Endothelial cell of umbilical vein (primary cell): ENCODE measurements around the gene GCM1. TPM values are rescaled to one million over a fixed set of nuclear protein-coding genes. Genes with fewer than 3 reads are reported as not detected.

Experiments
- BruUV-seq: library from RNA; stranded (reverse); fragments of 400-500 nt; replicated peaks from 2 replicates; lab custom pipeline; 2021; lab: Mats Ljungman, UMichigan
- CTCF ChIA-PET: fragments of 300-600, 350-600 bp; sonication (Branson Sonifier 250); formaldehyde crosslinking; loops from one replicate; lab custom pipeline; 2021; ENCODE audit warnings: antibody characterized with exemption, inconsistent platforms; lab: Charles Lee
- POLR2A ChIA-PET: fragments of 300-600, 350-600 bp; sonication (Branson Sonifier 250); formaldehyde crosslinking; loops from one replicate; lab custom pipeline; 2021; ENCODE audit warnings: antibody characterized with exemption, inconsistent platforms; lab: Charles Lee
- DNase-seq: peaks from one replicate; pipeline ENCODE4 v3.0.0-alpha.2; 2011; ENCODE audit warnings: low read depth, low spot score
- FAIRE-seq: peaks from 2 replicates; lab custom pipeline; 2011; peaks lifted over from hg19 to GRCh38; lab: Jason Lieb, UNC
- H2AFZ ChIP-seq: 2 replicates; pipeline ENCODE4 v1.6.0; 2012; ENCODE audit warnings: low read depth, low read length, control low read depth, inconsistent platforms
- H3K27ac ChIP-seq: 2 replicates; pipeline ENCODE4 v1.5.1; 2011; ENCODE audit warnings: low read depth, mild to moderate bottlenecking, control low read depth, low read length, moderate library complexity; ENCODE audit not compliant: insufficient read depth
- H3K27me3 ChIP-seq, 2 experiments: 2 replicates each; pipeline versions ENCODE4 v1.6.0 to v1.6.1; 2011; ENCODE audit warnings: low read length in 2 of 2, mixed read lengths in 1 of 2; ENCODE audit not compliant: control insufficient read depth in 2 of 2, insufficient read depth in 2 of 2
- H3K36me3 ChIP-seq, 2 experiments: 2 replicates in 1 of 2; 3 replicates in 1 of 2; pipeline ENCODE4 v1.5.1; 2011; ENCODE audit warnings: low read length in 2 of 2, mild to moderate bottlenecking in 1 of 2, moderate library complexity in 1 of 2; ENCODE audit not compliant: control insufficient read depth in 2 of 2, insufficient read depth in 2 of 2; ENCODE audit errors: extremely low read depth in 1 of 2
- H3K4me1 ChIP-seq: 3 replicates; pipeline ENCODE4 v1.5.1; 2011; ENCODE audit warnings: mild to moderate bottlenecking, low read length; ENCODE audit not compliant: control insufficient read depth, insufficient read depth; ENCODE audit errors: extremely low read depth
- H3K4me2 ChIP-seq: 2 replicates; pipeline ENCODE4 v1.6.1; 2011; ENCODE audit warnings: low read length, control low read depth, mixed read lengths; ENCODE audit not compliant: insufficient read depth
- H3K4me3 ChIP-seq, 3 experiments: fragments of 200-600 bp in 1 of 3; sonication (generic), shearing (Covaris generic) in 1 of 3; replicated peaks in 1 of 3; 2 replicates each; pipeline ENCODE4 v1.5.1; 2011 to 2016; ENCODE audit warnings: control low read depth in 3 of 3, low read length in 3 of 3, mild to moderate bottlenecking in 2 of 3, inconsistent platforms in 1 of 3, low read depth in 1 of 3, moderate library complexity in 1 of 3; ENCODE audit not compliant: insufficient read depth in 1 of 3
- H3K79me2 ChIP-seq: 2 replicates; pipeline ENCODE4 v1.6.0; 2012; ENCODE audit warnings: low read length, inconsistent platforms; ENCODE audit not compliant: control insufficient read depth, insufficient read depth
- H3K9ac ChIP-seq: replicated peaks from 2 replicates; pipeline ENCODE3; 2011; ENCODE audit warnings: low read length, control low read depth; ENCODE audit not compliant: insufficient read depth; ENCODE audit errors: extremely low read depth
- H3K9me1 ChIP-seq: replicated peaks from 3 replicates; pipeline ENCODE4 v1.6.0; 2011; ENCODE audit warnings: mild to moderate bottlenecking, low read length; ENCODE audit not compliant: control insufficient read depth, insufficient read depth; ENCODE audit errors: extremely low read depth
- H3K9me3 ChIP-seq: replicated peaks from 2 replicates; pipeline ENCODE4 v1.5.1; 2012; ENCODE audit warnings: low read length, inconsistent platforms; ENCODE audit not compliant: control insufficient read depth, insufficient read depth
- H4K20me1 ChIP-seq: replicated peaks from 2 replicates; pipeline ENCODE3; 2011; ENCODE audit warnings: mild to moderate bottlenecking, low read length; ENCODE audit not compliant: control insufficient read depth, insufficient read depth; ENCODE audit errors: extremely low read depth
- EZH2 ChIP-seq: IDR thresholded peaks from 2 replicates; pipeline ENCODE4 v1.6.1; 2012; ENCODE audit warnings: borderline replicate concordance, low read depth, mild to moderate bottlenecking, moderate library complexity, low read length, inconsistent platforms; ENCODE audit not compliant: severe bottlenecking
- JUN ChIP-seq: IDR thresholded peaks from 2 replicates; pipeline ENCODE4 v1.6.1; 2011; ENCODE audit warnings: borderline replicate concordance, low read depth; ENCODE audit not compliant: insufficient read length, insufficient read depth
- MYC ChIP-seq: IDR thresholded peaks from one replicate; pipeline ENCODE4 v1.6.1; 2011; ENCODE audit warnings: mild to moderate bottlenecking, low read depth, low read length
- POLR2A ChIP-seq: IDR thresholded peaks from 2 replicates; pipeline ENCODE4 v1.6.1; 2012; ENCODE audit warnings: low read depth, mild to moderate bottlenecking, control low read depth, low read length
- POLR2AphosphoS5 ChIP-seq: IDR thresholded peaks from 2 replicates; pipeline ENCODE4 v1.6.1; 2012; ENCODE audit warnings: low read depth, mild to moderate bottlenecking, control low read depth, low read length, moderate library complexity; ENCODE audit not compliant: insufficient read depth
- dilution Hi-C: fragments of 300-500 bp; cut with MboI; formaldehyde crosslinking; loops from one replicate; pipeline ENCODE4 v1.15.0; 2019; ENCODE audit warnings: low sequenced_read_pairs; ENCODE audit not compliant: extremely low pct_ligation_motif_present
- intact Hi-C: fragments of 100-400 bp; cut with micrococcal nuclease; formaldehyde crosslinking; loops from one replicate; pipeline ENCODE4 v1.10.0; 2022
- polyA plus RNA-seq, 4 experiments: library from polyadenylated mRNA; depleted of rRNA in 3 of 4; stranded (reverse) in 3 of 4; unstranded in 1 of 4; fragments of >200 nt; gene quantifications; 2 replicates each; pipeline versions ENCODE4 v1.2.1 to v1.2.3, GENCODE V29; 2011 to 2012; ENCODE audit warnings: missing spikeins in 1 of 4
- total RNA-seq: library from RNA; stranded (reverse); gene quantifications from 2 replicates; pipeline ENCODE4 v1.2.3, GENCODE V29; 2021

The GCM1 gene
- total and polyA plus RNA-seq, 2 donors (not counting 3 experiments of a cell fraction or from before 2014, with no cell fraction given) = not detected

DNA sequence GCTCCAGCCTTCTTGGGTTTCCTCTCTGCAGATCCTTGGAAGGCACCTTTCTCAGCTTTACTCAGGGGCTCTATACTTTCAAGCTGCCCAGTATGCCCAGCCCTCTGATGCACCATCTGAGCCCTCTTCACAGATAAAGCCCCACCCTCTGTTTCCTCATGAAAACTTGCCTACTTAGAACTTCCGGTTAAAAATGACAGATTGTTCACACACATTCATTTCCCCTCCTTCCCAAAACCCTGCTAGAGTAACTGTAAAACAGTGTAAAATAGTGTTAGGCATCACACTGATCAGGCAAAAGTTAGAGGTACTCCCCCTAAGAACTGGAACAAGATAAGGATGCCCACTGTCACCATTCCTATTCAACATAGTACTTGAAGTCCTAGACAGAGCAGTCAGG lies 14.0 kb upstream of the GCM1 start:
- FAIRE-seq = no peak
- POLR2A ChIA-PET = no interaction called here

DNA sequence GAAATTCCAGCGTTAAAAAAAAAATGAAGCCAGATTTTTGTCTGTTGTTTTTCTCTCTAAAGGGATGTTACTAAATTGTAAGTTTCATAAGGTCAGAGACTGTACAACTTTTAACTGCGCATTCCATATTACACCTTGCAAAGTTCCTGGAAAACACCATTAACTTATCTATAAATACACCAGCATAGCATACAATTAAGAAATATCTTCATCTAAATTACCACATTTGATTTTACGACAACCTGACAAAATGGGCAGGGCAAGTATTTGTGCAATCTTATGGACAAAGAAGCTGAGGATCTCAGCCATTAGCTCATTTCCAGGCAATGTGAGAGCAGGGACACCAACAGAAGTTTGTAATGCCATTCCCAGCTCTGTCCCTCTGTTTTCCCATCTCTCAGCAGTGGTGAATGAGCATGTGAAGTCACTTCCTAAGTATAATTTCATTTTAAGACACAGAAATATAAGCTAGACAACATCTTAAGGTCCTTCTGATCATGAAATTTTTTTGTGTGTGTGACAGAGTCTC lies 12.9 kb upstream of the GCM1 start:
- CTCF ChIA-PET = no interaction called here
- H3K4me2 ChIP-seq = no peak overlapping the region
- no peak for TF ChIP-seq JUN
- TF ChIP-seq EZH2 = no peak
- no peak for TF ChIP-seq POLR2AphosphoS5
- no peak for TF ChIP-seq POLR2A
- no peak for TF ChIP-seq MYC
- no peaks in the 10 kb centered on the region for H3K36me3 ChIP-seq
- dilution Hi-C loops (no loop called here), intact Hi-C loops (no loop called here)
- H3K27ac ChIP-seq = no peak overlapping the region
- no peaks in the 10 kb centered on the region for H4K20me1 ChIP-seq
- no peaks in the 10 kb centered on the region for H3K27me3 ChIP-seq
- no peak for FAIRE-seq
- POLR2A ChIA-PET = no interaction called here
- no peaks in the 10 kb centered on the region for H3K9me3 ChIP-seq
- H3K9ac ChIP-seq = no peak overlapping the region
- no peaks in the 10 kb centered on the region for H3K9me1 ChIP-seq
- BruUV-seq = no TSS peak
- no peaks in the 10 kb centered on the region for H3K79me2 ChIP-seq
- H3K4me3 ChIP-seq = no peak overlapping the region
- DNase-seq = peak; percentile 40
- no peaks in the 10 kb centered on the region for H3K4me1 ChIP-seq
- H2AFZ ChIP-seq = no peak overlapping the region

More for the DNA sequence above, 14.0 kb upstream of the GCM1 start:
- dilution Hi-C loops (no loop called here), intact Hi-C loops (no loop called here)
- TF ChIP-seq POLR2A (no peak), MYC (no peak)
- no peak overlapping the region for H3K4me3 ChIP-seq
- H3K36me3 ChIP-seq = no peaks in the 10 kb centered on the region
- no peak overlapping the region for H2AFZ ChIP-seq
- H3K4me1 ChIP-seq = no peaks in the 10 kb centered on the region
- no peak overlapping the region for H3K9ac ChIP-seq
- no peaks in the 10 kb centered on the region for H3K9me1 ChIP-seq
- no peak overlapping the region for H3K27ac ChIP-seq
- CTCF ChIA-PET = no interaction called here
- no peaks in the 10 kb centered on the region for H3K27me3 ChIP-seq
- DNase-seq = no peak
- H3K9me3 ChIP-seq = no peaks in the 10 kb centered on the region
- no peak overlapping the region for H3K4me2 ChIP-seq
- no TSS peak for BruUV-seq
- H3K79me2 ChIP-seq = no peaks in the 10 kb centered on the region
- H4K20me1 ChIP-seq = no peaks in the 10 kb centered on the region
